Measurements from ENCODE around the gene KCNQ1OT1.

The KCNQ1OT1 gene

DNA sequence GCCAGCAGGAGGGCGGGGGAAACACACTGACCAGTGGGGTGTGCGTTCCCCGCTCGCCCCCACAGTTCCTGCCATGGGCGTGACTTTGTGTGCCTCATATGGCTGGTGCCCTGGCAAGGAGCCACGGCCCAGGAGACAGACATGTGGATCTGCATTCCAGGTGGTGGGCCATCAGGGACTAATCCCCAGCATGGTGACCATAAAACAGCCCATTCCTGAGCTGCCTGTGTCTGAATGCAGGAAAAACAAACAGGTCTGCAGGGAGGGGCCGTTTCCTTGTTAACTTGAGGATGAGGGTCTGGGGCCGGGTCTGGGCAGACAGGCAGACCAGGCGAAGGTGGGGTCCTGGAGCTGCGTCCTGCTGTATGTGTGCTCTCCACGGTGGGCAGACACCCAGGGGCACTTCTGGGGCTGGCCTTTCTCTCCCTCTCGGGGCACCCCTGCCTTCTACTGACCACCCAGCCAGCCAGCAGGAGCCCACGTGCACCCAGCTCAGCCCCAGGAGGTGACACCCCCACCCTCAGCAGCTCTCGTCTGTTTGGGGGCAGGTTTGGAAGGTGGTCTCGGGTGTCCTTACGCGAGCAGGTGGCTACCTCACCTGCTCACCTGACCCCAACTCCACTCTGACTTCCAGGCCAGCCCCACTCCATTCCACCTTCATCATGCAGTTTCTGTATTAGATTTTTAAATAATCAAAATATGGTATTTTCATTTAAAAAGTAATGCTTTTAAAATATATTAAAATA, 120.3 kb downstream of the KCNQ1OT1 start:
- peak; percentile 53 for DNase-seq

GRCh38 chr11:2578929-2579270, 120.9 kb downstream of the KCNQ1OT1 start:
- no peak for DNase-seq

DNA sequence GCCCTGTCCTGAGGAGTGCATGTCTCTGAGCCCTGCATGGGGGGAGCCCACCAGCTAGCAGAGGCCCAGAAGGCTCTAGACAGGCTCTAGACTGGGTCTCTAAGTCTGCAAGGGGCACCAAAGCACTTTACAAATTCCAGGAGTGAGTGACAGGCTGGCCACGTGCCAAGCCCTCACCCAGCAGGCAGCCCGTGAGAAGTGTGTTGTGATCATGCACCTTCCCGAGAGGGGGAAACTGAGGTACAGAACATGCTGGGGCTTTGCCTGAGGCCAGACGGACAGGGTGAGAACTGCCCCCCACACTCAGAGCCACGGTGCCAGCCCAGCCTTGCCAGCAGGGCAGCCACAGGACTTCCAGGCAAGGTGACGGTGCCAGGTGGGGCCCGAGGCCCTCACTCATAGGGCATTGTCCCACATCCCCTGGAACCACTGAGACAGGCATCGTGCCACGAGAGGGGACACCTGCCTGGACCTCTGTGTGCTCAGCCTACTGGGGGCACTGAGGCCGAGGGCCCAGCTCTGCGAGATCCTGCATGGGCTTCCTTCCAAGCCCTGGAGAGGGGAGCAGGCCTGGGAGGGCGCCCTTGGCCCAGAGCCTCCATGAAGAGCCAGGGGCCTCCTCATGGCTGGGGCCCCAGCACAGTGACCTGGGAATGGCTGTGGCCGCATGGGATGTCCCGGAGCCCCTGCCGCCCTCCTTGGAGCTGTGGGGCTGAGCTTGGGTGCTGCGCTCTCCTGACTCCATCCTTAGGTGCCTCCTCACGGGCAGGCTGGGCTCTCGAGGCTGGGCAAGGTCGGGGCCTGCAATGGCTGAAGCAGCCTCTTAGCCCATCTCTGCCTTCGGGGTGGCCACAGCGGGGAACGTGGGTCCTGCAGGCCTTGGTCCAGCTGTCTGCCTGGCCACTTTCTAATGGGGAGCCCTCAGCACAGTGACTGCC, 121.5 kb downstream of the KCNQ1OT1 start:
- peak; percentile 61 for DNase-seq

DNA sequence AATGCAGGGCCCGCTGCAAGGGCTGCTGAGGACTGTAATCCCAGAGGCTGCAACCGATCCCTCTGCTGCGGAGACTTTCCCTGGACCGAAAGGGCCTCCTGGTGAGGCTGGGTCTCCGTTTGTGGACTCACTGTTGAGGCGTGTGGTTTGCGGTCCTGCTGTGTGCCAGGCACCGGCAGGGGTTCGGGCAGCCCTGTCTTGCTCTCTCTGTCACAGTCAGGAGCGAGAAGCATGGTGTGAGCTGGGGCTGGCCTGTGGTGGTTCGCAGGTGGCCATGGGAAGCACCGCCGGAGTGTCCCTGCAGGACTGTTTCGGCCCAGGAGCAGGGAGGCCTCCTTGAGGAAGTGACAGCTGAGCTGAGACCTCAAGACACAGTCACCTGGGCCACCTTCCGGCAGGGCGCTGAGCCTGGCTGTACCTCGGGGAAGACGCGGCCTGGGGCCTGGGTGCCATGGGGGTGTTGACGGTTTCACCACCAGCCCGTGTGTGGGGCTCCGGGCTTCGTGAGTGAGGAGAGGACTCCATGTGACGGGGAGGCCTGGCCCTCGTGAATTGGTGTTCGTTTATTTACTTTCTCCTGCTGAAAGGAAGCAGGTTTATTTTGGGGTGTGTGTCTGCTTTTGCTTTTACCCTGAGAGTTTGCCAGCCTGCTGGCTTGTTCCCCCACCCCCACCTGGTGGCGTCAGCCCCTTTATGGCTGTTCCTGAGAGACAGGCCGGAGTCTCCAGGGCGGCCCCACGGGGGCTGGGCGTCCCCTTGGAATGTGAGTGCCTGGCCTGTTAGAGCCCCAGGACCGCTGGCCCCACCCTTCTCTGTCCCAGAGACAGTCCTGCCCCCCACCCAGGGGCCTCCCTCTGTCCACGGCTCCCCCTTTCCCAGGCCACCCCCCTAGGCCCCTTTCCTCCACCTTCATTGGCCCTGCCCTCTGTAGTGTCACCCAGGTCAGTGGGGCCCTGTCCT, 122.5 kb downstream of the KCNQ1OT1 start:
- DNase-seq, result peak; percentile 57

DNA sequence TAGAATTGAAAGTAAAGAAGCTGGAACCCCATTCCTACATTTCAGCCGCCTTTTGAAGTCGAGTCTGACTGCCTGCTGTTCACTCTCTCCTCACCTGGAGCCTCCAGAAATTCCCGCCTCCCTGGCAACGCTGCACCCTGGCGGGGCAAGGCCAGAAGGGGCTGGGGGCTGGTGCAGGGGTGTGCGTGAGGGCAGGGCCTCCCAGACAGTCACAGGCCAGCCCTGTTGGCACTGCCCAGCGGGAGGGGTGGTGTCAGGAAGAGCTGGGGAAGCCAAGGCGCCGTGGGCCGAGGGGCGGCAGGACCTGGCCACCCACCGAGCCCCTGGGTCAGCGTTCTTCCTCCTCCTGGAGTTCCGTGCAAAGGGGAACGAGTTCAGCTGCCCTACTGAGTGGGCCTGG, 123.2 kb downstream of the KCNQ1OT1 start:
- peak; percentile 50 for DNase-seq

- DNase-seq, result peak; percentile 57
Measured at GRCh38 chr11:2576111-2576510, 123.7 kb downstream of the KCNQ1OT1 start.

DNA sequence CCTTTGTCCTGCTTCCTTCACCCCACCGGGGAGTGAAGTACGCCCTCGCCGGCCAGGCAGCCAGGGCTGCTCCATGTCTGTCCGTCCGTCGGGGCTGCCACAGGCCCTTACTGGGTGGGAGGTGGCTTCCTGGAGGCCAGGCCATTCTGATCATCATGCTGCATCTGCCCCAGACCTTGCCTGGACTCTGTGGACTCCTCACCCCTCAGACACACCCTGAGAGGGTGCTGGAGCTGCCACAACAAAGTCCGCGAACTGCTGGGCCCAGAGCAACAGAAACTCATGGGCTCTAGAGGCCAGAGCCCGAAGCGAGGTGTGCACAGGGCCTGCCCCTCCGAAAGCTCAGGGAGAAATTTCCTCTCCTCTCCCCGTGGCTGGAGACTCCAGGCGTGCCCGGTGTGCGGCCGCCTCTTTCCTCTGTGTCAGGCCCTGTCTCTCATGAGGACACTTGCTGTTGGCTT, 124.2 kb downstream of the KCNQ1OT1 start:
- DNase-seq, result peak; percentile 36

- DNase-seq, result peak; percentile 61
Measured at GRCh38 chr11:2574553-2575535, 125.0 kb downstream of the KCNQ1OT1 start.

GRCh38 chr11:2574043-2574552, 125.7 kb downstream of the KCNQ1OT1 start:
- peak; percentile 51 for DNase-seq

DNA sequence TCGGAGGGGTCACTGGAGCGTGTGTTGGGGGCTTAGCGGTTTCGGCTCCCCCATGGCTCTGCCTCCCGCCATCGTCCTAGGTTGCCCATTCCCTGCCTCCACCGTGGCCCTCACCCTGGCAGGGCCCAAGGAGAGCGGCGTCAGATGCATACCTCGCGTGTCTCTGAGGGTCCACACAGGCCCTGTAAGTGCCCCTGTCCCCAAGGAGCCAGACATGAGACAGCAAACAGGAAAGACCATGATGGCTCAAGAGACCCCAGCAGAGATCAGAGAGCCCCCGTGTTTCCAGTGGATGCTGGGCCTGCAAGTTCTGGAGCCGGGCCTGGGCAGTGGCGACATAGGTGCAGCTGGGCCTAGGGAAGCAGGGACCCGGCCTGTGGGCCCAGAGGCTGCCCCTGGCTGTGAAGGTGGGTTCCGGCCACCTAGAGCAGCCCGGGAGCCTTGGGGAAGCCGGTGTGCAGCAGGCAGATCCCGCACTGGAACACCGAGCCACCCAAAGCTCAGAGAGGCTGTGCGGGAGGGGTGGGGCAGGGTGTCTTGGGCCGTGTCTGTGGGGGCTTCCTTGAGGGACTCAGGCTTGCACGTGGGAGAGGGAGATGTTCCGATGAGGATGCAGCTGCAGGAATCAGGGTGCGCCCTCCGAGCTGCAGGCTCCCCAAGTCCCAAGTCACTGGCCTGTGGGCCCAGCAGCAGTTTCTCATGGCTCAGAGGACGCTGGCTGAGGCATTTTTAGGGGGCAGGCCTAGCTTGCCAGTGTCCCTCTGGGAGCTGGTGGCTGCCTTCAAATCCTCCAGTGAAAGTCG, 126.4 kb downstream of the KCNQ1OT1 start:
- peak; percentile 55 for DNase-seq

DNA sequence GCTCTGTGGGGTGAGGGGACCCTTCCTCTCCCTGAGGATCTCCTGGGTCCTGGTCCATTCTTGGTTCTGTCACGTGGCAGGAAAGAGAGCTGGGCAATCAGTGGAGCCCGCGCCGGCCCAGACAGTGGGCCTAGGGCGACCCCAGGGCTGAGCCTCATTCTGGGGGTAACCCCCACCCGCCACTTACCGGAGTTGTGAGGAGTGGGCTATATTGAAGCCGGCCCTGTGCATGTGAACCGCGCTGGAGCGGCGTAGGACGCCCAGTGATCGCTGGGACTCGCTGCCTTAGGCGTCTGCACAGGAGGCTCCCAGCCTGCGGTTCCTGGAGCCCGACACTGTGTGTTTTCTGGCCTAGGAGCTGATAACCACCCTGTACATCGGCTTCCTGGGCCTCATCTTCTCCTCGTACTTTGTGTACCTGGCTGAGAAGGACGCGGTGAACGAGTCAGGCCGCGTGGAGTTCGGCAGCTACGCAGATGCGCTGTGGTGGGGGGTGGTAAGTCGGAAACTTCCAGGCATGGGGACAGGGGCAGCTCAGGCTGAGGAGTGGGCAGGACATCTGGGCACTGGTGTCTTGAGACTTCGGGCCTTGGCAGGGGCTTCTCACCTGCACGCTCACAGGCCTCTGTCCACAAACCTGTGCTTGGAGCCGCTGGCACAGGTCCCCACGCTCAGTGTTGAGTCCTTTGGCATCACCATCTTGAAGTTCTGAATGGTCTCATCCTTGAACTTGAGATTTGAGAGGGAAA, 127.1 kb downstream of the KCNQ1OT1 start:
- DNase-seq, result peak; percentile 47

GRCh38 chr11:2571598-2572281, 128.1 kb downstream of the KCNQ1OT1 start:
- no peak for DNase-seq

GRCh38 chr11:2570841-2571597, 128.8 kb downstream of the KCNQ1OT1 start:
- peak; percentile 36 for DNase-seq

DNA sequence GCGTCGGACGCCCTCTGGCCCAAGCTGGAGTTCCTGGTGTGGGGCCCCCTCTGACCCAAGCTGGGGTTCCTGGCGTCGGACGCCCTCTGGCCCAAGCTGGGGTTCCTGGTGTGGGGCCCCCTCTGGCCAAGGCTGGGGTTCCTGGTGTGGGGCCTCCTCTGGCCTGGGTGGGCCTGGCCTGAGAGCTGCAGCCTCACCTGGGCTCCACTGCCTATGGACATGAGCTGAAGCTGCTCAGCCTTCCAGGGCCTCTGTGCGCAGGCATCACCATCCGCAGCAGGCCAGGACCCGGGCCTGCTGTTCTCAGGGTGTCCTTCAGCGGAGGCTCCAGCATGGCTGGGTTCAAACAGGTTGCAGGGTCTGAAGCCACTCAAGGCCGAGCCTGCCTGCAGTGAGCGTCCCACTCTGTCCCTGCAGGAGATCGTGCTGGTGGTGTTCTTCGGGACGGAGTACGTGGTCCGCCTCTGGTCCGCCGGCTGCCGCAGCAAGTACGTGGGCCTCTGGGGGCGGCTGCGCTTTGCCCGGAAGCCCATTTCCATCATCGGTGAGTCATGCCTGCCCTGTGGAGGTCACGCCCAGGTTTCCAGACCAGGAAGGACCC, 129.5 kb downstream of the KCNQ1OT1 start:
- peak; percentile 52 for DNase-seq

GRCh38 chr11:2569731-2570210, 130.0 kb downstream of the KCNQ1OT1 start:
- peak; percentile 58 for DNase-seq

DNA sequence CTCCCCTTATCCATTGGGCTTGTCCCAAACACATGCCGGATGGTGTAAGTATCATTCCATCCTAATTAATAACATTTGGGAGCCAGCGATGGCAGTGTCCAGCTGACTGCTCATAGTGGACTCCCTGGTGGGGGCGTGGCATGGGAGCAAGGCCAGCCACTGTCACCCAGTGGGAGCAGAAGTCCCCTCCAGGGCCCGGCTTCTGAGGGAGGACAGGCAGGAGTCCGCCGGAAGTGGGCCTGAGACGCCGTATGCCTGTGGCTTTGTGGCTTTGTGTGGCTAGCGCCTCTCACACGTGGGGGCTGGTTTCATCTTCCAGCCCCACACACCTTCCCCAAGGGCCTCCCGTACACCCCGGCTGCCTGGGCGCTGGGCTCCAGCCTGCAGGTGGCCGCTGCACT, 130.5 kb downstream of the KCNQ1OT1 start:
- DNase-seq, result no peak

- DNase-seq, result peak; percentile 58
Measured at GRCh38 chr11:2567026-2567671, 132.6 kb downstream of the KCNQ1OT1 start.
